SIG-M5 (cell line): ENCODE results near the gene MVK.

ENCODE experiments used
- DNase-seq: peaks from one replicate; lab custom pipeline; 2025; lab: John Stamatoyannopoulos, UW

Gene MVK

DNA sequence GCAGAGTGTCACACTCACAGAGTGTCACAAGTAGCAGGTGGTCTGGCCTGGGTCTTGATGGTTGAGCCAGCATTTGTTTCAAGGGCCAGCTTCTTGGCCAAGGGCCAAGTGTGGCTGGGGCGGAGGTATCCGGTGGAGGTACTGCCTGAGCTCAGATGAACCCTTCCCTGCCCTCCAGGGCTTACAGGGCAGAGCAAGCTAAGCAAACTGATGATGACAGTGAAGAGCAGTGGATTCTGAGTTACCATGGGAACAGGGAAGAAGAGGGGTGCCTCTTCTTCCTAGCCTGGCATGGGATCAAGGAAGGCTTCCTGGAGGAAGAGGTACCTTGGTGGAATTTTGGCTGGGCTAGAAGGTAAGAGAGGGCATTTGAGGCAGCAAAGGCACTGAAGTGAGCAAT is 35.7 kb downstream of the MVK start:
- DNase-seq: no peak

DNA sequence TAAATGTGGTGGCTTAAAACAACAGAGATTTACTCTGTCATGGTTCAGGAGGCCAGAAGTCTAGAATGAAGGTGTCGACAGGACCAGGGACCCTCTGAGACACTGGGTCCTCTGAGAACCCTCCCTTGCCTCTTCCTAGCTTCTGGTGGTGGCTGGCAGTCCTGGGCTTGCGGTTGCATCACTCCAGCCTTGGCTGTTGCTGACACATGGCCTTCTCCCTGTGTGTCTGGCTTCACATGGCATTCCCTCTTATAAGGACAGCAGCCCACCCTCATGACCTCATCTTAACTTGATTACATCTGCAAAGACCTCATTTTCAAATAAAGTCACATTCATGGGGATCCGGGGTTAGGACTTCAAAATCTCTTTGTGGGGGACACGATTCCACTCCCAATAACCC is 36.9 kb downstream of the MVK start:
- DNase-seq: no peak

DNA sequence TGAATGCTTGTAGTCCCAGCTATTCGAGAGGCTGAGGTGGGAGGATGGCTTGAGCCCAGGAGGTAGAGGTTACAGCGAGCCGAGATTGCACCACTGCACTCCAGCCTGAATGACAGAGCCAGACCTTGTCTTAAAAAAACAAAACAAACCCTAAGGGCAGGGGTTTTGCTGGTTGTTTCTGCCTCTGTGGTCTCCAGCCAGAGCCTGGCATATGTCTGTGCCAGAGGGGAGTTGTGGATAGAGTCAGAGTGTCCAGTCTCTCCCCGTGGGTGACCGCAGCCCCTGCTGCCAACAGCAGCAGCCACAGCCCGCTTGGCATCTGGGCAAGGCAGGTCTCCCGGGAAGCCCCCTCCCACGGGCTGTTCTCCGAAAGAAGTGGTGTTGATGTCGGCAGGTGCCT is 37.6 kb downstream of the MVK start:
- DNase-seq: no peak

- DNase-seq: no peak
These were observed 38.4 kb downstream of the MVK start for GRCh38 chr12:109612003-109612402.

DNA sequence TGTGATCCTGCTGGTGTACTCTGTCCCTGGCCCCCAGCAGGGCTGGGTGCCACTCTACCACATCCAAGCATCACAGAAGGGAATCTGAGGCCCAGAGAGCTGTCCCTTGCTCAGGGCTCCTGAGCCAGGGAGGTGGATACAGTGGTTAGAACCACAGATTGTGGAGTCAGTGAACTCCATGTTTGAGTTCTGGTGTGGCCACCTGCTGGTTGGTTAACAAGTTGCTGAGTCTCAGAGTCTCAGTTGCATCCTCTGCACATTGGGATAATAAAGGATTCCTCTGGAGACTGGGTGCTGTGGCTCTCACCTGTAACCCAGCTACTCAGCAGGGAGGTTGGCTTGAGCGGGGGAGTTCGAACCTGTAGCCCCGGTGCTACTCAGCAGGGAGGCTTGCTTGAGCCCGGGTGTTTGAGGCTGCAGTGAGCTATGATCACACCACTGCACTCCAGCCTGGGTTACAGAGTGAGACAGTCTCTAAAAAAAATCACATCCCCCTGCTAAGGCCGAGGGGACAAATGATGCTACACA is 39.4 kb downstream of the MVK start:
- no peak for DNase-seq

GRCh38 chr12:109613649-109614455 is 40.3 kb downstream of the MVK start:
- no peak for DNase-seq

GRCh38 chr12:109615556-109616229 is 42.1 kb downstream of the MVK start:
- no peak for DNase-seq

DNA sequence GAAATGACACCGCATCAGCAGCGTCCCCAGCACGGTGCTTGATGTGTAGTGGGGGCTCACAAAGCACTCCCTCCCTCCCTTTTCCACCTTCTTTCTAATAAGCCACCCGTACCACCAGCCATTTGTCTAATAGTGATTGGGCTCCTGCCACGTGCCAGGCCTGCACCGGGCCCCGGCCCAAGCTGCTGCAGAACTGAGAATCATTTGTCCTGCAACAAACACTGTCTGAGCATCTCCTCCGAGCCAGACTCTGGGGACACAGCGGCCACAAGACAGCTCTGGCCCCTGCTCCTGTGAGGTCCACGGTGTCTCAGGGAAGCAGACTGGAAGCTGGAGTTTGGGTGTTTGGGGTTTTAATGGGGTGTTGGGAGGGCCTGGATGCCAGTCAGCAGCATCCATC is 43.9 kb downstream of the MVK start:
- no peak for DNase-seq

- DNase-seq: no peak
These were observed 44.5 kb downstream of the MVK start for GRCh38 chr12:109618082-109618481.

DNA sequence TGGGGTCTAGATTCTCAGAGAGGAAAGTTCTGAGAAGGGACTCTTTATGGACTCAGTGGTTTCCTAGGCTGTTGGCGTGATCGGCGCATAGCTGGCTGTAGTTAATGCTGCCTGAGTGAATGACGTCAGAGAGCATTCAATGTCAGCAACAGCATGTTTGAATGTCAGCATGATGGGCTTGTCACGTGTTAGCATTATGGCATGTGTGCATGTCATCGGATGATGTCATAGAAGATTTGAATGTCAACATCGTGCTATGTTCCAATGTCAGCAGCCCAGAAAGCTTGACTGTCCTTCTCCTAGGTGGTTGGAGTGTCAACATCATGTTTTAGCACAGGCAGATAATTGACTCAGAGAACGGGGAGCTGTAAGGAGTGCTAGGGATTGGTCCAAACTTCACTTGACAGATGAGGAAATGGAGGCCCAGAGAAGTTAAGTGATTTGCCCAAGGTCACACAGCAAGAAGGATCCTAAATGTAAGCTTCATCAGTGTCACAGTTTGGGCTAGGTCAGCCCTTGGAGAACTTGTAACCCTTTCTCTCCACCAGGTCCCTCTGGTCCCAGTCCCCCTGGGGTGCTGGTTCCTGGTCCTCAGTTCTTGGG is 45.5 kb downstream of the MVK start:
- no peak for DNase-seq

DNA sequence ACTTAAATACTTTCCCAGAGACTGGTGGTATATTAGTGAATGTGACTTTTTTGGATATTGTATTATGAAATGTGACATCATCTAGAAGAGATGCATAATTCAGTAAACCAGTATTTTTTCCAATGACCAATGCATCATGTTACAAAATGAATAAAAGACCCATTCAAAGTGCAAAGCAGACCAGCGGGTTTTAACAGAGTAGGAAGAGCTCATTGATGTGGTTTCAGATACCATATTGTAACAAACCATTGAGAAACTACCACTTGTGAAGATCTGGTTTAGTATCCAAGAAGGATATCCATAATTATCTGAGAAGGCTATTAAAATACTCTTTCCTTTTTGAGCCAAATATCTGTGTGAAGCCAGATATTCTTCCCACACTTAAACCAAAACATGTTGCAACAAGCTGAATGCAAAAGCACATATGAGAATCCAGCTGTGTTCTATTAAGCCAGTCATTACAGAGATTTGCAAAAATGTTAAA is 47.7 kb downstream of the MVK start:
- DNase-seq: no peak

GRCh38 chr12:109621901-109622364 is 48.3 kb downstream of the MVK start:
- no peak for DNase-seq

DNA sequence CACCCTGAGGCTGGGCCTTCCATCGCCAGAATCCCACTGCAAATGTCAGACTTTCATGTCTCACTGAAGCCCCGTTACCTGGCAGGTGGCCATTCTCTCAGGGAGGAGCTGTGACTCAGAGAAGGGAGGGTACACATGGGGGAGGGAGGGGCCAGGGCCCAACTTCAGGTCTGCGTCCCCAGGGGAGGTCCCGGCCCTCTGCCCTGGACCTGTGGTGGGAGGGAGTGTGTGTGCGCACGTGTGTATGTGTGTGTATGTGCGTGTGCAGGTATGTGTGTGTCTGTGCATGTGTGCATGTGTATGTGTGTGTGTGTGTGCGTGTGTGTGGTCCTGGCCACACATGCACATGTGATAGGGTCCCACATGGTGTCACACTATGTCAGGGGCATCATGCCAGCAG is 50.9 kb downstream of the MVK start:
- DNase-seq: no peak

DNA sequence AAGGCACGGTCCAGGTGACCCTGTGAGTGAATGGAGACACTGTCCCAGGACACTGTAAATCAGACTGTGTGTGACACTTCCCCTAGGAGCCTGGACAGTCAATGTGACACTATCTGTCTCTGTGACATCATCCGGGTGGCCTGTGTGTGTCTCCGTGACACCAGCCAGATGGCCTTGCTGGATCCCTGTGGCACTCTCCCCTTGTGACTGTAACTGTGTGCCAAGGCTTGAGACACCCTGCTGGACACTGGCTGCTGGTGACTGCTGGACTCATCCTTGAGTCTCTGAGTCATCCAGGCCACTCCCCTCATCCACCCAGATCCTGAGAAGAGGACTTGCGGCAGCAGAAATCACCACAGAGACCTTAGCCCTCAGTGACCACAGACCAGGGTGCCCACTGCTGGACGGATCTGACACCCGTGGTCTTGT is 51.6 kb downstream of the MVK start:
- no peak for DNase-seq

- DNase-seq: no peak
These were observed 52.3 kb downstream of the MVK start for GRCh38 chr12:109625749-109626377.

DNA sequence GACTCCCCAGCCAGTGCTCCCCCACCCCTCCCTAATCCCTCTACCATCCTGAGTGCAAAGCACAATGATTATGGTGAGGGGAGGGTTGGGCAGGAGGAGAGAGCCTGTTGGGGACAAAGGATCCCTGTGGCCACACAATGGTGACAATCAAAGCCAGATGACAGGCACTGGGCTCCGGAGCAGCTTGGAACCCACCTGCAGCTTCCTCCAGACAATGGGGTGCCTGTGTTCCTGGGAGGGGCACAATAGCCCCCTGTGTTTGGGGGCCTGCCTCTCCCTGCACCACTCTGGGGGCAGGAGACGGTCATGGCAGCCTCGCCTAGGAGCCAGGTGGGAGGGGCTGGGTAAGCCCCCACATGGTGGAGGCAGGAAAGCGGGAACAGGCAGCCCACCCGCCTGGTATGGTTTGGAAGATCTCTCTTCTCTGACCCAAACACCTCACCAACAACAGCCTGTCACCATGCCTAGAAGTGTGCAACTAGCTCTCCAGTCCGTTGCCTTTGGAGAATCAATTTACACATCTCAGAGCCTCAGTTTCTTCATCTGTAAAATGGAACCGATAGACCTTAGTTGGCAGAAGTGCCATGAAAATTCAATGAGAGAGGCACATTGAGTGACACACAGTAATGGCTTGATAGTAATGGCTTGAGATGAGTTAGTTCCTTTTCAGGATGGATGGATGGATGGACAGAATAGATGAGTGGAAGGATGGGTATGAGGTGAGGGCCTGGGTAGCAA is 53.0 kb downstream of the MVK start:
- DNase-seq: no peak

DNA sequence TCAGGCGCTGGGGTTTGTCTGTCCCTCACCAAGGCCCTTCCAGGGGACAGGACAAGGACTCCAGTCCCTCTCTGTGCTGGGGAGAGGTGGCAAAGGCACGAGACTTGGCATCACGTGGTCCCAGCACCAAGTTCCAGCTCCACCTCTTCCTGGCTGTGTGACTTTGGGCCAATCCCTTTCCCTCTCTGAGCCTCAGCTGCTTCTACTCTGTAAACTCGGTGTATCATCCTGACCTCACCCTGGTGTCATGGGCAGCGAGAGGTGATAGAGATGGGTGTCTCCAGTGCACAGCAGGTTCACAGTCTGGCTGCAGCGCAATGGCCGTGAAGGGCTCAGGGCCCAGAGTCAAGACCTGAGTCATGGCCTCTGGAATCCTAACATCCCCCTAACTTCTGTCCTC is 54.0 kb downstream of the MVK start:
- DNase-seq: no peak

- no peak for DNase-seq
These were observed 56.5 kb downstream of the MVK start for GRCh38 chr12:109630107-109630506.

- no peak for DNase-seq
These were observed 57.2 kb downstream of the MVK start for GRCh38 chr12:109630815-109631214.

DNA sequence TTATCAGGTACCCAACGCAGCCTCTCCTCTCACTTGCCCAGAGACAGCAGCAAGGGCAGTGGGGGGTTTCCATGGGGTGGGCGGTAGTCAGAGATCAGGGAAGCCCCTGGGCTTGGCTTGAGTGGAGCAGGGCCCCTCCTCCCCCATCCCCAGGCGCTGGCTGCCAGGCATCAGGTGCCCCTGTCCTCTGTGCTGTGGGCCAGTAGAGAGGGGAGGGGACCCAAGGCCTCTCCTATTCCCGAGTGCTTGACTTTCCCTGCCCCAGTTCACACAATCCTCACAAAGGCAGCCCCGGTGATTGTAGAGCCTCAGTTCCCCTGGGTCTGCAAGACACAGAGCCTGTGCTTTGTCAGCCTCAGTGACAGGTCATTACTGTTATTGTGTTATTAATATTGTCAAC is 57.7 kb downstream of the MVK start:
- DNase-seq: no peak

- DNase-seq: no peak
These were observed 58.2 kb downstream of the MVK start for GRCh38 chr12:109631751-109632150.

- no peak for DNase-seq
These were observed 58.7 kb downstream of the MVK start for GRCh38 chr12:109632342-109632741.
